Osteocyte (in vitro differentiated cells): ENCODE data around the gene VPS37B. TPM values are rescaled to one million over a fixed set of nuclear protein-coding genes. Genes with fewer than 3 reads are reported as not detected.

Experiments
- DNase-seq: peaks from one replicate; pipeline ENCODE4 v3.0.0; 2021; ENCODE audit warnings: mixed read lengths; ENCODE audit not compliant: unreplicated experiment; ENCODE audit errors: extremely low spot score
- H3K27ac Mint-ChIP-seq: one replicate; pipeline ENCODE4 v1.8.0; 2021; ENCODE audit warnings: mild to moderate bottlenecking, mixed read lengths; ENCODE audit not compliant: unreplicated experiment
- H3K27me3 Mint-ChIP-seq: one replicate; pipeline ENCODE4 v1.8.0; 2021; ENCODE audit warnings: mixed read lengths; ENCODE audit not compliant: unreplicated experiment
- H3K36me3 Mint-ChIP-seq: one replicate; pipeline ENCODE4 v1.8.0; 2021; ENCODE audit warnings: mixed read lengths; ENCODE audit not compliant: unreplicated experiment
- H3K4me1 Mint-ChIP-seq: one replicate; pipeline ENCODE4 v1.8.0; 2021; ENCODE audit warnings: mixed read lengths; ENCODE audit not compliant: unreplicated experiment
- H3K4me3 Mint-ChIP-seq: one replicate; pipeline ENCODE4 v1.8.0; 2021; ENCODE audit warnings: mild to moderate bottlenecking, moderate library complexity, mixed read lengths; ENCODE audit not compliant: unreplicated experiment
- H3K9me3 Mint-ChIP-seq: one replicate; pipeline ENCODE4 v1.8.0; 2021; ENCODE audit warnings: mixed read lengths; ENCODE audit not compliant: unreplicated experiment
- CTCF ChIP-seq: fragments of 200-600 bp; sonication (generic); IDR thresholded peaks from 2 replicates; pipeline ENCODE4 v1.5.0; 2021; ENCODE audit warnings: antibody characterized with exemption, mild to moderate bottlenecking, moderate library complexity
- total RNA-seq: library from RNA; stranded (reverse); gene quantifications from 2 replicates; pipeline ENCODE4 v1.2.1, GENCODE V29; 2021

The VPS37B gene
- total RNA-seq, 1 donor from 2014 or later, result 27.5 TPM

GRCh38 chr12:122865268-122866231 lies 30.4 kb downstream of the VPS37B start:
- Mint-ChIP-seq H3K27me3 (no peaks in the 10 kb centered on the region), H3K9me3 (no peaks in the 10 kb centered on the region), H3K27ac (no peak overlapping the region), H3K4me3 (no peak overlapping the region), H3K36me3 (peaks cover 30% of the 10 kb centered on the region), H3K4me1 (peaks cover 13% of the 10 kb centered on the region)
- DNase-seq, result no peak
- peak; percentile 12 for TF ChIP-seq CTCF

- H3K4me1 Mint-ChIP-seq, result peaks cover 8% of the 10 kb centered on the region
- H3K9me3 Mint-ChIP-seq, result no peaks in the 10 kb centered on the region
- TF ChIP-seq CTCF, result no peak
- no peak for DNase-seq
- H3K4me3 Mint-ChIP-seq, result no peak overlapping the region
- no peaks in the 10 kb centered on the region for H3K27me3 Mint-ChIP-seq
- H3K27ac Mint-ChIP-seq, result no peak overlapping the region
- H3K36me3 Mint-ChIP-seq, result peaks cover 27% of the 10 kb centered on the region
Measured at GRCh38 chr12:122864894-122865253, 31.1 kb downstream of the VPS37B start.

DNA sequence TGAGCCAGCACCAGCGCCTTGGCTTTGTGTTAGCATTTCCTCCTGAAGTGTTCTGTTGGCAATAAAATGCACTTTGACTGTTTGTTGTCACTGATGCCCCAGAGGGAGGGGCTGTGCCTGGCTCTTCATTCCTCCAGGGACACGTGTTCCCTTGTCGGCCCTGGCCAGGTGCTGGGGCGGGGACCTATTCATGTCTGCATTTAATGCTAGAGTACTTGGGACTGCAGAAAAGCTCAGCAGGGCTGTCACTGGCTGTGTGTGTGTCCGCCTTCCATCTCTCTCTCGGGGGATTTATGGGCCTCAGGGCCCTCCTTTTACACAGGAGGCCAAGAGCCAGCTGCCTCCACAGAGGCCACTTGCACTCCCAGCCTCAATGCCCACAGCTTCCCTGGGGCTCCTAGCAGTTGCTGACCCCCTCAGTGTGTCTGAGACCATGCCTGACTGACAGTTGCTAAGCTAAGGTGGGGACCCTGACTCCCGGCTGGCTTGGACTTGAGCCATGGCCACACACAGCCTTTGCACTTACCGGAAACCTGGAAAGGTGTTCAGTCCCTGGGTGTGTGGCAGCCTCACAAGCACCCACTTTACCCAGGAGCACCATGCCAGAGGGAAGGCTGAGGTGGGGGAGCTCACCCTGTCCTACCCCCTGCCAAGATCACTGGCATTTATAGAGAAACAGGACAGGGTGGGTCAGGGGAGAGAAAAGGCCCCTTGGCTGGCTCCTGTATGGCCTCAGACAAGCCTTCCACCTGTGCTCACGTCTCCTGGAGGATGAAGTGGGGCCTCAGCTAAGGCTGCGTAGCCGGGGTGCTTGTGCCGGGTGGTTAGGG lies 32.8 kb downstream of the VPS37B start:
- no peaks in the 10 kb centered on the region for H3K9me3 Mint-ChIP-seq
- peaks cover 19% of the 10 kb centered on the region for H3K36me3 Mint-ChIP-seq
- no peak for DNase-seq
- peak overlapping the region; percentile 66 for H3K27ac Mint-ChIP-seq
- TF ChIP-seq CTCF, result no peak
- H3K4me1 Mint-ChIP-seq, result peaks cover 5% of the 10 kb centered on the region
- no peak overlapping the region for H3K4me3 Mint-ChIP-seq
- no peaks in the 10 kb centered on the region for H3K27me3 Mint-ChIP-seq

- Mint-ChIP-seq H3K9me3 (no peaks in the 10 kb centered on the region), H3K4me1 (peaks cover 5% of the 10 kb centered on the region), H3K4me3 (no peak overlapping the region), H3K27ac (no peak overlapping the region), H3K36me3 (peaks cover 15% of the 10 kb centered on the region), H3K27me3 (no peaks in the 10 kb centered on the region)
- no peak for TF ChIP-seq CTCF
- DNase-seq, result no peak
Measured at GRCh38 chr12:122862110-122862634, 33.8 kb downstream of the VPS37B start.
